SIG-M5 treated with dmso at 0.1 percent for 504 hours (cell line): ENCODE measurements around the gene ADCY9.
"Not testable (repeated sequence)": the region's sequence is repeated elsewhere in the genome, so short reads cannot be mapped to it uniquely, and the experiment has no call there.

Experiments used
- DNase-seq: peaks from one replicate; lab custom pipeline; 2025; ENCODE audit not compliant: unreplicated experiment; lab: John Stamatoyannopoulos, UW

The ADCY9 gene

GRCh38 chr16:4038448-4038847 lies 77.8 kb downstream of the ADCY9 start:
- peak; percentile 32 for DNase-seq

GRCh38 chr16:4036952-4037351 lies 79.3 kb downstream of the ADCY9 start:
- DNase-seq: not testable (repeated sequence)

GRCh38 chr16:4034963-4035362 lies 81.3 kb downstream of the ADCY9 start:
- no peak for DNase-seq

GRCh38 chr16:4033951-4034350 lies 82.3 kb downstream of the ADCY9 start:
- DNase-seq: no peak

GRCh38 chr16:4032768-4033167 lies 83.5 kb downstream of the ADCY9 start:
- peak; percentile 54 for DNase-seq

GRCh38 chr16:4028144-4028543 lies 88.1 kb downstream of the ADCY9 start:
- DNase-seq: no peak

GRCh38 chr16:4026854-4027253 lies 89.4 kb downstream of the ADCY9 start:
- DNase-seq: no peak

GRCh38 chr16:4025428-4025827 lies 90.8 kb downstream of the ADCY9 start:
- DNase-seq: no peak

- no peak for DNase-seq
These were observed 94.3 kb downstream of the ADCY9 start for GRCh38 chr16:4021916-4022315.

- peak; percentile 44 for DNase-seq
These were observed 95.0 kb downstream of the ADCY9 start for GRCh38 chr16:4021070-4021779.

GRCh38 chr16:4019371-4019791 lies 96.9 kb downstream of the ADCY9 start:
- DNase-seq: no peak

GRCh38 chr16:4018391-4018790 lies 97.9 kb downstream of the ADCY9 start:
- DNase-seq: no peak

- DNase-seq: no peak
These were observed 98.4 kb downstream of the ADCY9 start for GRCh38 chr16:4017807-4018206.

GRCh38 chr16:4016658-4017057 lies 99.6 kb downstream of the ADCY9 start:
- peak; percentile 92 for DNase-seq

GRCh38 chr16:4016005-4016352 lies 100.3 kb downstream of the ADCY9 start:
- DNase-seq: no peak

- no peak for DNase-seq
These were observed 100.8 kb downstream of the ADCY9 start for GRCh38 chr16:4015275-4016004.

- no peak for DNase-seq
These were observed 104.2 kb downstream of the ADCY9 start for GRCh38 chr16:4011940-4012629.

GRCh38 chr16:4011225-4011939 lies 104.9 kb downstream of the ADCY9 start:
- DNase-seq: peak; percentile 88

- no peak for DNase-seq
These were observed 105.8 kb downstream of the ADCY9 start for GRCh38 chr16:4010225-4011158.

- DNase-seq: no peak
These were observed 107.1 kb downstream of the ADCY9 start for GRCh38 chr16:4009177-4009576.
